IPS-18c (cell line): Measurements from ENCODE around the gene FBXL20.
"Not testable (repeated sequence)": the region's sequence is repeated elsewhere in the genome, so short reads cannot be mapped to it uniquely, and the experiment has no call there.

Source experiments
- H3K4me3 ChIP-seq: 2 replicates; pipeline ENCODE4 v1.7.0; 2013; ENCODE audit warnings: low read depth, mild to moderate bottlenecking, low read length, moderate library complexity; ENCODE audit not compliant: insufficient read depth
- H3K9me3 ChIP-seq: one replicate; pipeline ENCODE4 v1.6.1; 2013; ENCODE audit warnings: mild to moderate bottlenecking, low read length, moderate library complexity; ENCODE audit not compliant: control insufficient read depth, insufficient read depth

Gene FBXL20, protein sequence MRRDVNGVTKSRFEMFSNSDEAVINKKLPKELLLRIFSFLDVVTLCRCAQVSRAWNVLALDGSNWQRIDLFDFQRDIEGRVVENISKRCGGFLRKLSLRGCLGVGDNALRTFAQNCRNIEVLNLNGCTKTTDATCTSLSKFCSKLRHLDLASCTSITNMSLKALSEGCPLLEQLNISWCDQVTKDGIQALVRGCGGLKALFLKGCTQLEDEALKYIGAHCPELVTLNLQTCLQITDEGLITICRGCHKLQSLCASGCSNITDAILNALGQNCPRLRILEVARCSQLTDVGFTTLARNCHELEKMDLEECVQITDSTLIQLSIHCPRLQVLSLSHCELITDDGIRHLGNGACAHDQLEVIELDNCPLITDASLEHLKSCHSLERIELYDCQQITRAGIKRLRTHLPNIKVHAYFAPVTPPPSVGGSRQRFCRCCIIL

DNA sequence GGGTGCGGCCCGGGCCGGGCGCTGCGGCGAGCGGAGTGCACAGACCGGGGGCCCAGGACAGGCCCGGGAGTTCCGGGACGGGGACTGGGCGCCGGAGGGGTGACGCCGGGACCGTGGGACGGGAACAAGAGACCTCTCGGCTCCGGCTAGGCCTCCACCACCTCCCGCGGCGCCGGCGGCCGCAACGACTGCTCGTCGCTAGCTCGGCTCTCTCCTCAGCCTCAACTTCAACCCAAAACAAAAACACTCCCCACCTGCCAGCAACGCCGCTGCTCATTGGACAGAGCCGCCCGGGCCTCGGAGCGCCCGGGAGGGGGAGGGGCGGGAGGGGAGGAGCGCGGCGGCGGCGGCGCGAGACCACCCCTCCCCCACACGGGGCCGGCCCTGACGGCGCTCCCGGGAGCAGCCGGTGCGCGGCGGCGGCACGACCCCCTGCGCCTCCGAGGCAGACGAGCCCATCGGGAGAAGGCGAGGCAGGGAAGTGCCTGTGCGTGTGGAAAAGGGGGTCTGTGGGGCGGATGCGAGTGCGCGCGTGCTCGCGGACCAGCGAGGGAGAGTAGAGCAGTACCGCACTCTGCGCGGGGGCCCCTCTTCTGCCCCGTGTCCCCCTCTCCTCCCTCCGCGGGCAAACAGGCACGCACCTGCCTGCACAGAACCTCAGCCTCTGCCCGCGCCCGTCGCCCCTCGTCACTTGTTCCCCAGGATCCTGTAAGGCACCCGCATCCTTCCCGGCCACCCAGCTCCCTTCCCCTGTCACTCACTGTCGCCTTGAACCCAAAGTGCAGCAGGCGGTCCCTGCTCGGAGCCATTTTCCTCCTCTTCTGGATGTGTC lies at the start of gene FBXL20:
Gene FBXL20 (minus strand): TSS at position 215 of the 832 bp plus-strand sequence. CDS start 224 bp downstream, outside the sequence.
- Histone ChIP-seq H3K4me3 (peak within 1 kb of the TSS; percentile 73), H3K9me3 (no peaks in the 10 kb centered on the region)

DNA sequence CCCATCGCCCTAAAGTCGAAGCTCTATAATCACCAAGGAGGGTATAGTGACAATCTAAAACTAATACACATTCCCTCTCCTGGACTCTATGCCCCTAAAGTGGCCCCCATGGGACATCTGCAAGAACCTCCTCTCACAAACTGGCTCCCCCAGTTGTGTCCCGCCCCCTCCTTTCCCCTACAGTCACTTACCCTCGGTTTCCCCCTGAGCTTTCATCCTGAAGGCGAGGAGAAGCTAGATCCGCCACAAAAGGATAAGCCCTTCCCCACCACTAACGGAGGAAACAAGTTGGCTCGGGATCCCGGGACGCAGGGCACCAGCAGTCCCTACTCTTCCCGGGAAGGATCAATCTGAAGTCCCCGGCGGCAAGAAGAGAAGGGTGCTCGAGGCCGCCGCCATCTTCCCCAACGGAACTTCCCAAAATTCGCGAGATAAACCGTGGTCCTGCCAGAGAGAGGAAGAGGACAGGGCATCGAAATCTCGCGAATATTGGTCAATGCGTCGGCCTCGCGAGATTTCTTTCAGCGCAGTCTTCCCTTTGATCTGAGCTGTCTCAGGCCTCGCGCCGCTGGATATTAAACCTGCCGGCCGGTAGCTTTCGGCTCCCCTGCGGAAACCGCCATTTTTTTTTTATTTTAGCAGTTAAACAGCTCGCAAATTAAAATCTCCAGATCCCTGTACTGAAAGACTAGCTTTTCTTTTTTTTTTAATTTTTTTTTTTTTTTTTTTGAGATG lies 49.6 kb upstream of the FBXL20 start, which contains the start of gene MED1:
Gene MED1 (minus strand): TSS at position 417 of the 735 bp plus-strand sequence. CDS start 201 bp downstream, at position 216.
- H3K9me3 ChIP-seq = no peaks in the 10 kb centered on the region

DNA sequence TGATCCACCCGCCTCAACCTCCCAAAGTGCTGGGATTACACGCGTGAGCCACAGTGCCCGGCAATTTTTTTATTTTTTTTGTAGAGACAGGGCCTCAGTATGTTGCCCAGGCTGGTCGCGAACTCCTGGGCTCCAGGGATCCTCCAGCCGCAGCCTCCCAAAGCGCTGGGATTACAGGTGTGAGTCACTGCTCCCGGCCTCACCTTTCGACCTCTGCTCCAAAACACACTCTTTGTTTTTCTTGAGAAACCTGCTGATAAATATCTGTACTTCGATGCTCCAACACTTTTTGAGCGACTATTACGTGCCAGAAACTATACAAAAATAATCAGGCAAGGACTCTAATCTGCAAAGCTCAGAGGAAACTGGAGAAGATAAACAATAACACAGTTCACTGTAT lies 48.6 kb upstream of the FBXL20 start:
- Histone ChIP-seq H3K4me3 (peak overlapping the region; percentile 79), H3K9me3 (no peaks in the 10 kb centered on the region)

More for the DNA sequence above, 49.6 kb upstream of the FBXL20 start, which contains the start of gene MED1:
- H3K4me3 ChIP-seq = peak within 1 kb of the TSS; percentile 79

DNA sequence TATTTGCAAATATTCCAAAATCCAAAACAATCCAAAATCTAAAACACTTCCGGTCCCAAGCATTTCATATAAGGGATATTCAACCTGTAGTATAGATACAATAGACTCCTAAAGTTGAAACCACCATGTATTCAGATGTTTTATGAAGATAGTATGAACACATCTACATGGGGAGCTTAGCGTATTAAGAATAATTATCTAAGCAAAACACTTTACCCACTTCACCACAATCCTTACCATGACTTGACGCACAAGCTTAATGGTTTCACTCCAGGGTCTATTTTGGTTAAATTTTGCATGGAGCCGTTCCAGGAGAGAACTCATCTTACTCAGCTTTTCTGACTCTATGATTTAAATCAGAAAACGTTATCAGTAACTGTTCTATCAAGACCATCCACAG lies 46.1 kb upstream of the FBXL20 start:
- Histone ChIP-seq H3K4me3 (no peak overlapping the region), H3K9me3 (no peaks in the 10 kb centered on the region)

DNA sequence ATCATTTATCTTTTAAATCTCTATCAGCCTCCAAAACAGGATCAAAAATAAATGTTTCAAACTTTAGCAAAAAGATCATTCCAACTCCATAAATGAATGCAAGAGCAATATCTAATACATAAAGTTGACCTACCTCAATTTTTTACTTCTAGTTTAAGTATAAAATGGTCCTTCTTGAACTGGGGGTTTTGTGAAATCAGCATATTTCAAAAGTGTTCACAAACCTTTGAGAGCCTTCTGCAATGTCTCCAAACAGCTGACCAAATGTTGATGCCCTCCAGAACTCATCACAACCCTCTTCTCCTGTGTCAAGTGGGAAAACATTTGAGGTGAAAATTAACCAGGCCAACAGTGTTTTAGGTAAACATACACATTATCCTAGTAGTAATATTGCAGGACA lies 41.9 kb upstream of the FBXL20 start:
- no peaks in the 10 kb centered on the region for H3K9me3 ChIP-seq
- no peak overlapping the region for H3K4me3 ChIP-seq

DNA sequence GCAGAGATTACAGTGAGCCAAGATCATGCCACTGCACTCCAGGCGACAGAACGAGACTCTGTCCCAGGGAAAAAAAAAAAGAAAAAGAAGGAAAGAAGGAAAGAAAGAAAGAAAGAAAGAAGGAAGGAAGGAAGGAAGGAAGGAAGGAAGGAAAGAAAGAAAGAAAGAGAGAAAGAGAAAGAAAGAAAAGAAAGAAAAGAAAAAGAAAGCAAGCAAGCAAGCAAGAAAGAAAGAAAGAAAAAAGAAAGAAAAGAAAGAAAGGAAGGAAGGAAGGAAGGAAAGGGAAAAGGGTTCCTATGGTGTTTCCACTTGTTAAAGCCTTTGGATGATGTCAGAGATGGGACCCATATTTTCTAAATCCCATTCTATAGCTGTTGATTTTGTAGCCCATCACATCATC lies 38.4 kb upstream of the FBXL20 start:
- not testable (repeated sequence) for H3K9me3 ChIP-seq, H3K4me3 ChIP-seq

DNA sequence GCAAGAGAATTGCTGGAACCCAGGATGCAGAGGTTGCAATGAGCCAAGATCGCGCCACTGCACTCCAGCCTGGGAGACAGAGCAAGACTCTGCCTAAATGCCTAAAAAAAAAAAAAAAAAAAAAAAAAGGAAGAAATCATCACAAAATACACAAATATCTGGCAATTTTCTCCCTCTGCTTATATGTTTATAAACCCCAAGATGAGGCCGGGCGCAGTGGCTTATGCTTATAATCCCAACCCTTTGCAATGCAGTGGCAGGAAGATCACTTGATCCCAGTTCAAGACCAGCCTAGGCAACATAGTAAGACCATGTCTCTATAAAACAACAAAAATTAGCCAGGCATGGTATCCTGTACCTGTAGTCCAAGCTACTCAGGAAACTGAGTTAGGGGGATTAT lies 28.2 kb upstream of the FBXL20 start:
- Histone ChIP-seq H3K9me3 (no peaks in the 10 kb centered on the region), H3K4me3 (no peak overlapping the region)

DNA sequence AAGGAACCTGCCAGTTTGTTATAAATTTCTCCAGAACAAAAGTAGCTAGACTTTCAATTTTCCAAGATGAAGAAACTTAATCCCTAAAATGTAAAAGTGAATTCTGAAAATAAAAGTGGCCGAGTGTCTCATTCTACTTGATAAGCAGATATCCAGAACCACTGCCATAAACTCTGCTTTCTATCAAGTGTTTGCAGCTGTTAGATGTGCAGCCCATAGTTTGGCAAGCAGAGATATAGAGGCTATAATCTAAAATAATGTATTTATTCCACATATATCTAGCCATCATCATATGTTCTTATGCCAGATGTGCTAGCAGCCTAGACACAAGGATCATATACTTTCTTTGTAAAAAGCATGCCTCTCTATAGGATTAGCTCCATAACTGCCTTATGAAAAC lies 14.7 kb upstream of the FBXL20 start:
- Histone ChIP-seq H3K9me3 (no peaks in the 10 kb centered on the region), H3K4me3 (no peak overlapping the region)

DNA sequence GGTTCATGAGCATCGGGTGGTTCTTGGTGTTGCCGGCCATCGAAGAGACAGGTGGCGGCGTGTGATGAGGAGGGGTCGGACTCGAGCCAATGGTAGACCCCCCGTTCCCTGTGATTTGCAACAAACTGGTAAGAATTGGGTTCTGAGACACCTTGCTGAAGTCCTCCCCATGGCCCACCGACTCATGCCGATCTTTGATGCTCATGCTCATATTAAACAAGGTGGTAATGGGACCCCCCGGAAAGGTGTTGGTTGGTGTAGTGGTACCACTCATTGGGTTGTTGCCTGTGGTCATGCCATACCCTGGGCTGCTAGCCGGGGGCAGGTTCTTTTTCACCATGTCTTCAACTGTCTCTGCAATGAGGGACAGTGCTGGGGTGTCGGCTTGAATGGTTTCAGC lies 8.9 kb upstream of the FBXL20 start:
- Histone ChIP-seq H3K9me3 (no peaks in the 10 kb centered on the region), H3K4me3 (no peak overlapping the region)

DNA sequence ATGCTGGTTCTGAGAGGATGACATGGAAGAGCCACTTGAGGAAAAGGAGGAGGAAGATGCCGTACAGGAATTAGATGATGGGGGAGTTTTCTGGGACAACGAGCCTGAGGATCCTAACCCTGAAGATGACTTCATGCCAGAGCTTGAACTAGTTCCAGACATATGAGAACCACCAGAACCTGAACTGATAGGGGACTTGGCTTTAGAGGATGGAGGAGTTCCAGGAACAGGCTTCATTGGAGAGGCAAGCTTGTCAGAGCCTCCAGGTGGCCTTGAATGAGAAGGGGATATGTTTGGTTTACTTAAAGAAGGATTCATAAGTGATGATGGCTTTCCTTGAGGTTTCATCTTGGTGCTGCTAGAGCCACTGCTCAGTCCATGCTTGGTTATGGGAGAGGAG lies 6.9 kb upstream of the FBXL20 start:
- Histone ChIP-seq H3K4me3 (no peak overlapping the region), H3K9me3 (no peaks in the 10 kb centered on the region)

DNA sequence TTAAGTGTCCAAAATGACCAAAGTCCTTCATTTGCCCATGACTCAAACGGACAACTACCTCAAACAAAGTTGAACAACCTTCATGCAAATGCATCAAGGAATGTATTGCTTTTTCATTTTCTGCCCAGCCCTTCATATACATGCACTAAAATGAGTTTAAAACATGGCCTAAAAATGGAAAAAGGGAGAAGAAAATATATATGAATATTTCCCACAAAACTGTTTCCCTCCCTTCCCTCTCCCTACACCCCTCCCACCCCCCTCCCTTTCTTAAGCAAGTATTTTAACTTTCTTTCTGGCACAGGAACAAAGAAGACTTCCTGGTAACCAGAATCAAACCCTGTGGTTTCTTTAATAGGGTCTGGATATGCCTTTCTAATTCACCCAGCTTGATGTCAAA lies 5.5 kb upstream of the FBXL20 start:
- Histone ChIP-seq H3K9me3 (no peaks in the 10 kb centered on the region), H3K4me3 (no peak overlapping the region)

DNA sequence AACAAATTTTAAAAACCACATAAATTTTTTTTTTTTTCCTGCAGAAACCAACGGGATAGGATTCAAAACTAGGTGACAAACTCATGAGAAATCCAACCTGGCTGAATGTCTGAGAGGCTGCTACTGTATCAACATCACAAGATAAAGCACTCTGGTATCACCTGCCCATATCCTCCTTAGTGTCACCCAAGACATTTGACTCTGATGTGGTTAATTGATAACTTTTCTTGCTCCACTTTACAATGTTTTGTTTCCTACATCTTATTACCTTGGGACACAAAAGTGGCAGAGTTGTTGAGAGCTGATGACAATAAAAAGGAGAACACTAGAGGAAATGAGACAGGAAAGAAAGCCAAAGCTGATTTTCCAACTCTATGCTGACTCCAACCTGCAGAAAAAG lies 4.0 kb upstream of the FBXL20 start:
- no peaks in the 10 kb centered on the region for H3K9me3 ChIP-seq
- no peak overlapping the region for H3K4me3 ChIP-seq

DNA sequence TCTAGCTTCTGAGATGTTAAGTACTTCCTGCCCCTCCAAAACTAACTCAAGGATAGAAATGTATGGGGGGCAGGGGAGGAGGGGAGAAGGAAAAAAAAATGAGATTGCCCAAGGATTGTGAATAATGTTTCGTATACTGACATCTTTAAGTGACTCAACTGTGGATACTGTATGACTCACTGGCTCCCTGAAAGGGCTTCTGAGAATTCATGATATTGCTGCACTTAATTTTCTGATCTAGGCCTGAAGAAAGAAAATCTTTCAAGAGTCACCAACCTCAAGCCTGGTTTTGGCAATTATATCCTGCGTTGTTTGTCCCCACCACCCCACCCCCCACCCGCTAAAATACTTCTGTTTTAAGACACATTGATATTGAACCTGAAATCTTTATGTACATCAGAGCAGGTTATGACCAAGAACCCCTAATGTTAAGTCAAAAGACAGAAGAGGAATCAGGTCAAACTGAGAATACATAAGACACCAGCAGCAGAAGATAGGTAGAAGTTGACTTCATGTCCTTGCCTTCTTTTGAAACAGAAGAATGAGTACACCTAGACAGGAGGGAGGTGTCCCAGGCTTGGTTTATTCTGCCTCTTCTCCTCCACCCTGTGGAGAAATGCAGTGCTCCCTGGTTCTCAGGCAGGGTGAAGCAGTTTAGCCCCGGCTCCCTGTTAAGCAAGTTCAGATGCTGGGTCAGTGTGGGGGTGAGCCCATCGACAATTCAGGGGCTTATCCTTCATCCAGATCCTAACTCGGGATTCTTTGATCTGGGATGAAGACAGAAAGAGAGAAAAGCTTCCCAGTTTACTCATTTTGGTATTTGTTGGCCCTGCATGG lies 3.3 kb upstream of the FBXL20 start:
- Histone ChIP-seq H3K4me3 (no peak overlapping the region), H3K9me3 (no peaks in the 10 kb centered on the region)

DNA sequence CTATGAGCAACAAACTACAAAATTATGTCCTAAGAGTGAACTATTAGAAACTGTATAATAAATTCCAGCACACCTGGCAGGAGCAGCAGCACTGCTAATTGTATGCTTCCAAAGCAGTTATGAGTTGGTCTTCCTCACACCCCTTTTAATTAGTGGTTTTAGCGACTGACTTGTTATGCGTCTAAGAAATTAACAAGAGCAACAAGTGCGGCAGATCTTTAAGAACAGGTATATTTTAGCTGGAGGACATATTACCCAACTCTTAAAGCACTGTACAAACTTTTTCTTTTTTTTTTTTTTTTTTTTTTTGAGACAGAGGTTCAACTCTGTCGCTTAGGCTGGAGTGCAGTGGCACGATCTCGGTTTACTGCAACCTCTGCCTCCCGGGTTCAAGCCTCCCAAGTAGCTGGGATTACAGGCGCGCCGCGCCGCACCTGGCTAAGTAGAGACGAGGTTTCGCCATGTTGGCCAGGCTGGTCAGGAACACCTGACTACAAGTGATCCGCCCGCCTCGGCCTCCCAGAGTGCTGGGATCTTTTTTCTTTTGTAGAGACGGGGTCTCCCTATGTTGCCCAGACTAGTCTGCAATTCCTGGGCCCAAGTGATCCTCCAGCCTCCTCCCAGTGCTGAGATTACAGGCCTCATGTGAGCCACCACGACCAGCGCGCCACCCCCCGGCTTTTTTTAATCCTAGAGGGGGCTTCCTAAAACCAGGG lies 1.6 kb upstream of the FBXL20 start:
- Histone ChIP-seq H3K4me3 (no peak overlapping the region), H3K9me3 (no peaks in the 10 kb centered on the region)

DNA sequence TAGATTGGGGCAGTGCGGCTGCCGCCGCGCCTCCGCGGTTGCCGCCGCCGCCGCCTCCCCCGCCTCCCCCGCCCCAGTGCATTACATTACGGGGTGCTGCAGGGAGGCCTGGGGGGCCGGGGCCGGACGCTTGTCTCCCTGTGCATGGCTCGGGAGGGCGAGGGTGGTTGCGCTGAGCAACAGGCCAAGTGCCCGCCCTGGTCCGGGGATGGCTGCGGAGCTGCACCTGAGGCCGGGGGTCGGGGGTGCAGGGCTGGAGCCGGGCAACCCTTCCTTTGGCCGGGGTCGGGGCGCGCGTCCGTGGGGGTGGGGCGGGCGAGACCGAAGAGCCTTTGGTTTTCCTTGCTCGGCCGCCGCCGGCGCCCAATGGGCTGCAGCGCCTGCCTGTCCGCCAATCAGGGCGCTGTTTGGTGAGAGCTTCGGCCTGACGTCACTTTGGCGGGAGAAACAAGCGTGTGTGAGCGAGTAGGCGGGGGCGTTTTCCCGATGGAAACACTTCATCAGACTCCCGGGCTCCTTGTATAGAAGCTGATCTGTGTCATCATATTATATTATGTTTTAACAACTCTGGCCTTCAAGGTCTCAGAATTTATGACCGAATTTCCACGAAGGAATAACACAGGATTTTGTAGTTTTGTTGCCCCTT lies 941 bp upstream of the FBXL20 start:
- peak overlapping the region; percentile 73 for H3K4me3 ChIP-seq
- H3K9me3 ChIP-seq = no peaks in the 10 kb centered on the region
